HL-60/S4 treated with phorbol 12-myristate 13-acetate at 8.2 ng/mL for 4 days and 3 days (cell line): ENCODE results near the gene NPIPB4.
"Not testable (repeated sequence)": the region's sequence is repeated elsewhere in the genome, so short reads cannot be mapped to it uniquely, and the experiment has no call there.

Source experiments
- in situ Hi-C: fragments of 300-500 bp; cut with MboI; formaldehyde crosslinking; loops from 2 replicates; pipeline ENCODE4 v1.15.0; 2022; ENCODE audit warnings: low sequenced_read_pairs

NPIPB4 gene

DNA sequence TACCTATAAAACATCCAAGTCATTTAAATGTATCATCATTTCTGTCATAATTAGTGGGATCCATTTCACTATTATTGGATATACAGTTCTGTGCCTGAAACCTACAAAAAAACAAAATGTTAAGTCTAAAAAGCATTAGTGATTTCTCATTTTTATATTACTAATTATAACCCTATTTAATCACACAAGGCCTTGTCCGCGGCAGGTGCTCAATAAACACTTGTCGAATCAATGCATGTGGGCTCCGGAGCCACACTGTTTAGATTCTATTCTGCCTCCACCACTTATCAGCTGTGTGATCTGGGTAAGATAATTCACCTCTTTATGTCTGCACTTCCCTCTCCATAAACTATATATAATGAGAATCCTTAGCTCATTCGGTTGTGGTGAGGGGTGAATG, at the start of gene NPIPB4:
Gene NPIPB4 (minus strand): TSS at position 101 of the 400 bp plus-strand sequence. CDS start 378 bp downstream, outside the sequence.
- in situ Hi-C loops = not testable (repeated sequence)

DNA sequence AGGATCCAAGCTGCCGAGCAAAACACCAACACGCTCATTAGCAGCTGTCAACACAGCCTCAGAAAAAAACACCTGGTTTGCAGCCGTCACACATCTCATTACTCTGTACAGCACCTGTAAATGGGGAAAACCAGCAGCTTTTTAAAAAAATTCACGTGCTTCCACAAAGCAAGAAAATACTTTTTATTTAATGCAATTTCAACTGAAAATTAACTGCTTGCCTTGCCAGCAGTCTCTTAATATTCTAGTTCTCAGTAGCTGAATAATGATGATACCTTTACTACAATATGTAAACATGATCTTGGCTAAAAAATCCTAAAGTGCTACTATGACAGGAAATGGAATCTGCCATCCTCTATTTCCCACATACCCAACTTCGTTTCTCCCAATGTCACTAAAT, 41.4 kb upstream of the NPIPB4 start:
- in situ Hi-C loops = not testable (repeated sequence)

DNA sequence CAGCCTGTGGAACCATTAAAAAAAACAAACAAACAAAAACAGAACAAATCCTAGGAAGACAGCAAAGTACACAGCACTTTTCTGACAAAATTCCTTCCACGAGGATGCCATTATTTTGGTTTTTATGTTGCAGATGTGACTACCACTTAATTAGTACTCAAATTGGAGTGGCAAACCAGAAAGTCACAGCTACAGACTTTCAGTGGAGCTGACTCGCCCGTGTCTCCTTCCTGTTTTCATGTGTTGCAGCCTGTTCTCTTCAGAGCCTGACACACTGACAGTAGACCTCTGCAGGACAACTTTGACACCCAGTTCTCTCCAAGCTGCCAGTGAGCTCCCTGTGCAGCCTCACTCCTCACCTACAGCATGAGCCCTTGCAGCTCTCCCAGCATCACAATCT, 24.4 kb upstream of the NPIPB4 start:
- in situ Hi-C loops = not testable (repeated sequence)

- in situ Hi-C loops = not testable (repeated sequence)
These were observed 20.4 kb downstream of the NPIPB4 start for GRCh38 chr16:21837186-21837585.

DNA sequence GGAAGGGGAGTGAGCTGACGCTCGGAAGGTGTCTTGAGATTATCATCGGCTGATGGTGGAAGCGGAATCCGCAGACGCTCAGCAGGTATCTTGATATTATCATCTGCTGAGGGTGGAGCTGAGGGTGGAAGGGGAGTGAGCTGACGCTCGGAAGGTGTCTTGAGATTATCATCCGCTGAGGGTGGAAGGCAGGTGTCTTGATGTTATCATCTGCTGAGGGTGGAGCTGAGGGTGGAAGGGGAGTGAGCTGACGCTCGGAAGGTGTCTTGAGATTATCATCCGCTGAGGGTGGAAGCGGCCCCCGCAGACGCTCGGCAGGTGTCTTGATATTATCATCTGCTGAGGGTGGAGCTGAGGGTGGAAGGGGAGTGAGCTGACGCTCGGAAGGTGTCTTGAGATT, 21.2 kb downstream of the NPIPB4 start:
- in situ Hi-C loops = not testable (repeated sequence)

GRCh38 chr16:21835747-21836146, 21.8 kb downstream of the NPIPB4 start:
- in situ Hi-C loops = not testable (repeated sequence)

DNA sequence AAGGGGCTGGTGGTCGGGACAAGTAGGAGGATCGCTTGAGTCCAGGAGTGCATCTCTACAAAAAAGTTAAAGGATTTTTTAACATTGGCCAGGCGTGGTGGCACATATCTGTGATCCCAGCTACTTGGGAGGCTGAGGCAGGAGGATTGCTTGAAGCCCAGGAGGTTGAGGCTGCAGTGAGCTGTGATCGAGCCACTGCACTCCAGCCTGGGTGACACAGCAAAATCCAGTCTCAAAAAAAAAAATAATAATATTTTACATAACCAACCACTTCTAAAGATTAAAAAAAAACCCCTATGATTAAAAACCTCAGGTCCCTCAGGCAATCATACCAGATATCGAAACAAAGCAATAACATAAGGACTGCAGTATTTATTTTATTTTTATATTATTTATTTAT, 23.3 kb downstream of the NPIPB4 start:
- in situ Hi-C loops = not testable (repeated sequence)

GRCh38 chr16:21829929-21830328, 27.6 kb downstream of the NPIPB4 start:
- in situ Hi-C loops = not testable (repeated sequence)

GRCh38 chr16:21826067-21826706, 31.4 kb downstream of the NPIPB4 start:
- in situ Hi-C loops = not testable (repeated sequence)

DNA sequence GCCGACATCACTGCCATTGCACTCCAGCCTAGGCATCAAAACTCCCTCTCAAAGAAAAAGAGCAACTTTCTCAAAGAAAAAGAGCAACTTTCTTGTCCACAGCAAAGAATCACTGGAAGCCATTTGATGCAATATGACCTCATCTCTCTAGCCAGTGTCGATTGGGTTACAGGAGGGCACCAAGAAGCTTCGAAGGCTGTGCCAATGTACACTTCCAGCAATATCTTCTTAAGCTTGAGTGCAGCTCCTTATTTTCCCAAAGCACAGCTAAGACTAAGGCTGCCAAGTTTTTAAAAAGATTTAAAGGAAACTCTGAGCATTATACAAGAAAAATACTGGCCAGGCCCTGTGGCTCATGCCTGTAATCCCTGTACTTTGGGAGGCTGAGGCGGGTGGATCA, 32.0 kb downstream of the NPIPB4 start:
- in situ Hi-C loops = not testable (repeated sequence)

DNA sequence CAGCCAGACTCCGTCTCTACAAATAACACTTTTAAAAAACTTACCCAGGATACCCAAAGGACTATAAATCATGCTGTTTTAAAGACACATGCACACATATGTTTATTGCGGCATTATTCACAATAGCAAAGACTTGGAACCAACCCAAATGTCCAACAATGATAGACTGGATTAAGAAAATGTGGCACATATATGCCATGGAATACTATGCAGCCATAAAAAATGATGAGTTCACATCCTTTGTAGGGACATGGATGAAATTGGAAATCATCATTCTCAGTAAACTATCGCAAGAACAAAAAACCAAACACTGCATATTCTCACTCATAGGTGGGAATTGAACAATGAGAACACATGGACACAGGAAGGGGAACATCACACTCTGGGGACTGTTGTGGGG, 34.3 kb downstream of the NPIPB4 start:
- in situ Hi-C loops = not testable (repeated sequence)

GRCh38 chr16:21820908-21821465, 36.6 kb downstream of the NPIPB4 start:
- in situ Hi-C loops = not testable (repeated sequence)

- in situ Hi-C loops = not testable (repeated sequence)
These were observed 37.3 kb downstream of the NPIPB4 start for GRCh38 chr16:21820028-21820907.

- in situ Hi-C loops = not testable (repeated sequence)
These were observed 37.9 kb downstream of the NPIPB4 start for GRCh38 chr16:21819617-21820016.

DNA sequence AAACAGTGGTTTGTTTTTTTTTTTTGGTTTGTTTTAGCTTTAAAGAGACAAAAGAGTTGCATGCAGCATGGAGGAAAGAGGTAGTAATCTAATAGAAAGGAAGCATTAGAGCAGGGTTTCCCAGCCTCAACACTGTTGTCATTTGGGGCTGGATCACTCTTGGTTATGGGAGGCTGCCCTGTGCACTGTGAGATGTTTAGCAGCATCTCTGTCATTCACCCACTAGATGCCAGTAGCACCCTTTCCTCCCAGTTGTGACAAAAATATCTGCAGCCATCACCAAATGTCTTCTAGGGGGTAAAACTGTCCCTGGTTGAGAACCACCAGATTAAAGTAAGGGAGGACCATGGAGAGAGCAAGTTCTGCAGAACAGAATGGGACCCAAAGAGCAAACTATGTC, 40.5 kb downstream of the NPIPB4 start:
- in situ Hi-C loops = not testable (repeated sequence)

- in situ Hi-C loops = not testable (repeated sequence)
These were observed 41.9 kb downstream of the NPIPB4 start for GRCh38 chr16:21815694-21816093.

GRCh38 chr16:21802375-21802663, 55.2 kb downstream of the NPIPB4 start:
- in situ Hi-C loops = not testable (repeated sequence)

GRCh38 chr16:21801538-21802374, 55.8 kb downstream of the NPIPB4 start:
- in situ Hi-C loops = not testable (repeated sequence)

GRCh38 chr16:21798601-21799000, 59.0 kb downstream of the NPIPB4 start:
- in situ Hi-C loops = not testable (repeated sequence)

DNA sequence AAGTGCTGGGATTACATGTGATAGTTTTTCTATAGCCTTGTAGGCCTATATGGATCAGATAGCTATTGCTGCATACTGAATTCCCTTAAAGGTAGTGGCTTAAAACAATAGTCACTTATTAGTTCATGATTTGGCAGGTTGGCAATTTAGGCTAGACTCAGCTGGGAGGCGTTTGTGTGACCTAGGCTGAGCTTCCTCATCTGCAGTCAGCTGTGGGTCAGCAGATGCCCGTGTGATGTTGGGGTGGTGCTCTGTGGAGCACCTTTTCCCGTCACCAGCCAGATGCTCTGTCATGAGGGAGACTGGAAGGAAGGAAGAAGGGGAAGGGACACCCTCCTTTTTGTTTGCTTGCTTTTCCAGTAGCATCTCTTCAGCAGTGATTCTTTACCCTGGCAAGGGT, 64.2 kb downstream of the NPIPB4 start:
- in situ Hi-C loops = not testable (repeated sequence)

DNA sequence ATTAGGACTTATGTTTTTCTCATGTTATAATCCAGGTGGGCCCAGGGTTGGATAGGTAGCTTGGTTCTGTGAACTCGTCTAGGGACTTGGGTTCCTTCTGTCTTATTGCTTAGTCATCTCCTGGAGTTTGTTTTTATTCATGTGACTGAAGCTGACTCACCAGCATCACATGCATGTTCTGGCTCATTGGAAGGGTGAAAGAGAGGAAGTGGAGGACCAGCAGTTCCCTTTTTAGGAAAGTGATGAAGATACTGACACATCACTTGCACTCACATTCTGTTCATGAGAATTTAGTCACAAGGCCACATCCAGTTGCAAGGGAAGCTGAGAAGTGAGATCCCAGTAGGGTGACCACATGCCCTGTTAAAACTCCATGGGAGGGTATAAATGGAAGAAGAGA, 67.0 kb downstream of the NPIPB4 start:
- in situ Hi-C loops = not testable (repeated sequence)
